Transverse colon (tissue), 4 donors: ENCODE data around the gene EDC3.

ENCODE experiments used
- CTCF ChIP-seq, 5 experiments: fragments of 200-600 bp in 3 of 5; fragments of 450-650 bp in 2 of 5; sonication (generic) in 3 of 5; IDR thresholded peaks; 1 replicate in 2 of 5; 2 replicates in 3 of 5; pipeline ENCODE4 v1.5.1; 2016 to 2017; ENCODE audit warnings: antibody characterized with exemption in 5 of 5, inconsistent platforms in 3 of 5, mild to moderate bottlenecking in 2 of 5, moderate library complexity in 1 of 5
- EP300 ChIP-seq: sonication (generic); formaldehyde crosslinking; IDR thresholded peaks from one replicate; pipeline ENCODE4 v1.6.1; 2017; ENCODE audit warnings: antibody characterized with exemption, low read depth
- POLR2A ChIP-seq: fragments of 450-650 bp; IDR thresholded peaks from one replicate; pipeline ENCODE4 v1.6.1; 2016; ENCODE audit warnings: antibody characterized with exemption, mild to moderate bottlenecking, moderate library complexity
- POLR2AphosphoS5 ChIP-seq, 3 donors: sonication (generic); formaldehyde crosslinking; IDR thresholded peaks; one replicate each; pipeline ENCODE4 v1.6.1; 2016; ENCODE audit warnings: antibody characterized with exemption in 3 of 3

GRCh38 chr15:74696398-74696729 lies 540 bp upstream of the EDC3 start:
- TF ChIP-seq CTCF (IDR thresholded peaks at IDR 0.05) (no peak), POLR2A (no peak), POLR2AphosphoS5 (IDR thresholded peaks at IDR 0.05) (no peak), EP300 (no peak)
